Frontal cortex (tissue), 4 donors: ENCODE results near the gene SHC2. TPM values are rescaled to one million over a fixed set of nuclear protein-coding genes. Genes with fewer than 3 reads are reported as not detected.

Experiments used
- DNase-seq, 2 donors: peaks; one replicate each; pipeline ENCODE4 v3.0.0; 2012; ENCODE audit warnings: low spot score in 2 of 2
- FAIRE-seq: peaks from 2 replicates; lab custom pipeline; 2012; peaks lifted over from hg19 to GRCh38; lab: Jason Lieb, UNC
- total RNA-seq: library from RNA; depleted of rRNA; stranded (reverse); fragments of >200 nt; gene quantifications from one replicate; pipeline ENCODE4 v1.2.3, GENCODE V29; 2014
- donor health status: control.
- donor health status: control.
- donor health status: control.

Gene SHC2
- total RNA-seq, 1 donor from 2014 or later = 9.8 TPM

DNA sequence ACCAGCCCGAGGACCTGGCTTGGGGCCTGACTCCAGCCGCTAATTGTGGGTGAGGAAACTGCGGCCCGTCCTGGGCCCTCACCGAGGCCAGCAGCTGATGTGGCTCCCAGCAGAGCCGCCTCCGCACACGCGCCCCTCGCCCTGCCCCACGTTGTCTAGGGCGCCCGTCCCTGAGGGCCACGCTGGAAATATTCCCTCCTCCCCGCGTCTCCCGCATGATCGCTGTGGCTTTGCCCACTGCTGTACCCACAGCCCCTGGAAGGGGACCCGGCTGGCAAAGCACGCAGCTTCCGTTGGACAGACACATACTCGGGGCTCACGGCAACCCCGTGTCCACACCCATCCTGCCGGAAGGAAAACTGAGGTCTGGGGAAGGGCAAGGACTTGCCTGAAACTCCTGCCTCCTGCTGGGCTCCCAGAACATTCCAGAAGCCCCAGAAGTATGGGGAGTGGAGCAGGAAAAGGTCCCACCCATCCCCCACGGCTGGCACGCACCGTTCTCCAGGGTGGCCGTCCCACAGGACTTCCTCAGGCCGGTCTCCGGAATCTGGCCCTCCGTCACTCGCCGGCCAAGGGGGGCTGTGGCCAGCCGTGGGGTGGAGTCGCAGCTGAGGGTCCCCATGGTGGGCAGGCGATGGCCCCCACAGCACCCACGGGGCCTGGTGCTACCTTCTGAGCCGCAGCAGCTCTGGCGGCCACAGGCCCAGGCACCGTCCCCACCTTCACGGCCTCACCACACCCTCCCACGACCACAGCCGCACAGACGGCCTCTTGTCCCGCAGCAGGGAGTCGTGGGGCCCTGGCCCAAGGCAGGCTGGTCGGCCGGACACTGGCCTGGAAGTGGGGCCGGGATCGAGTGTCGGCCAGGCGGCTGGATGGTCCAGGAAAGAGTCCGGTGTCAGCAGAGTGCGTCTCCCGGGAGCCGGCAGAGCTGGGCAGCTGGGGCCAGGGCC, 13.6 kb upstream of the SHC2 start:
- FAIRE-seq (no peak), DNase-seq (no peak)

DNA sequence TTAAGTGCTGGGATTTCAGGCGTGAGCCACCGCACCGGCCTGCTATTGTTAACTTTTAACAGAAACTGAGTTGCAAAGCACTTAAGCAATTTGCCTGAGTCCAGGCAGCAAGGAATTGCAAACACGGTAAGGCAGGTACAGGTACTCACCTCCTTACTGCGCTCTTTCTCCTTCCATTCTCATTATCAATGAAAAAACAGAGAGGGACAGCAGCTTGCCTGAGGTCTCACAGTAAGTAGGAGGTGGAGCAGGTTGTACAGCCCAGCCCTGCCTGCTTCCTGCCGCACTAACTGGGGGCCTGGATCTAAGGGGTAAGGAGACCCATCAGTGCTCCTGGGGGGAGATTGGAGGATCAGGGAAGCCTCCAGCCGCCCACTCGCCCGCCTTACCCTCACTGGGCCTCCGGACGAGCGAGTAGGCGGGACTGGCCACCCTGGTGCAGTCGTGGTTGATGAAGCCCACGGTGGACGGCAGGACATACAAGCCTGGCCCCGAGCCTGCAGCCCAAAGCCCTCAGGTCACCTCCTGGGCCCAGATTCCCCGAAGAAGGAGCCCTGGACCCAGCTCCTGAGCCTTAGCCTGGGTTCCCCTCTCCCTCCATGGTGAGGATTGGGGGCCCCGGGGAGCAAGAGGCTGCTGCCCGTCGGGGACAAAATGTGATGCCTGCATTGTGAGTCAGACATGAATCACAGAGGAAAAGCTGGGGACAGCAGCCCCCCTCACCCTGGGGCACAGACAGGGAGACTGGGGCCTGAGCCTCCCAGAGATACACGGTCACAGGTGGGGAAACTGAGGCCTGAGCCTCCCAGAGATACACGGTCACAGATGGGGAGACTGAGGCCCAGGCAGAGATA, 11.4 kb upstream of the SHC2 start:
- DNase-seq (no peak), FAIRE-seq (no peak)

DNA sequence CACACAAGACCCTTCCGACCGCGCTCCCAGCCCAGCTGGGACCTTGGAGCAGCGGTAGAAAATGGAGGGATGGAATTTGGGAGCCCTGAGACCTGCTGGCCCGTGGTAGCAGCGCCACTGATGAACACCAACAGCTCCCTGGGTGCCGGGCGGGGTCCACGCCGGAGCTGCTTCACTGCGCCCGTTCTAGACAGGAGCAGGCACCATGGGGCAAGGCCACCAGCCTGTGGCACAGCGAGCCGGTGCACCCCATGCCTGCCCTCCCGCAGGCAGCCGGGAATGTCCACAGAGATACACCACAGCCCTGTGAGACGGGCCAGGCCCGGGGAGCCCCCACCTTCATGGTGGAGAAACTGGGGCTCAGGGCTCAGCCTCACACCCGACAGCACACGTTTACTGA, 9.9 kb upstream of the SHC2 start:
- FAIRE-seq (no peak), DNase-seq (no peak)

DNA sequence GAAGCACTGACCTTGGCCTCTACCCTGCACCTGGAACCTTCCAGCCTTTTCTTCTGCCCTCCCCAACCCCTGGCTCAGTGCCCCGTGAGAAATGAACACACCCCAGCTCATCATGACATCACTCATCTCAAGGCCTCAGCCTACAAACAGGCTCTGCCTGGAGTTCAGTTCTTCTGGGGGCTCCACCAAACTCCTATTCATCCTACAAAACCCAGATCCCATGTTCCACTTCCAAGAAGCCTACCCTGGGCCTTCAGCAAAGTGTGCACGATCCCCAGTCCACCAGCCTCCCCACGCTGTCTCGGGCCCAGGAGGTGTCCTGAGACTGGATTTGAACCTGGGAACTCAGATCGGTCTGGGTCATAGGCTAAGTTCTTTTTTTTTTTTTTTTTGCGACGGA, 9.0 kb upstream of the SHC2 start:
- FAIRE-seq = no peak
- no peak for DNase-seq

DNA sequence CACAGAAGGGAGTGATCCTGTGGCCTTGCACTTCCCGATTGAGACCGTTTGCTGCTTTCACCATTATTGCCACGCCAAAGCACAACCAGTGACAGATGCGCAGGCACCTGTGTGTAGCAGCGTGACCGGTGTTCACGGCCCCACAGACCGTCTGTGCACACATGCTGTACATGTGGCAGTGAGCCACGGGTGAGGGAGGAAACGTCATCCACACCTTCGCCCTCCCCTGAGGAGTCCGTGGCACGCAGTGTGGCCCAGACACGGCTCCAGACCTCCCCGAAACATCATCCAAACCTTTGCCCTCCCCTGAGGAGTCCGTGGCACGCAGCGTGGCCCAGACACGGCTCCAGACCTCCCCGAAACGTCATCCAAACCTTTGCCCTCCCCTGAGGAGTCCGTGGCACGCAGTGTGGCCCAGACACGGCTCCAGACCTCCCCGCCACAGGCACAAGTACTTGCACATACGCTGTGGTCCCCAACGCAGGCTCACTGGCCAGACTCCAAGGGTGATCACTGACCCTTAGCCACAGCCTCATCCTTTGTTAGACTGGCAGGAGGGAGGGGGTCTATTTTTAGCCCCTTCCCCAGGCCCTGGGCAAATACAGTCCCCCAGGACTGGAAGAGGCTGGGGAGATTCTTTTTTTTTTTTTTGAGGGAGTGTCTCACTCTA, 7.9 kb upstream of the SHC2 start:
- DNase-seq = no peak
- no peak for FAIRE-seq

DNA sequence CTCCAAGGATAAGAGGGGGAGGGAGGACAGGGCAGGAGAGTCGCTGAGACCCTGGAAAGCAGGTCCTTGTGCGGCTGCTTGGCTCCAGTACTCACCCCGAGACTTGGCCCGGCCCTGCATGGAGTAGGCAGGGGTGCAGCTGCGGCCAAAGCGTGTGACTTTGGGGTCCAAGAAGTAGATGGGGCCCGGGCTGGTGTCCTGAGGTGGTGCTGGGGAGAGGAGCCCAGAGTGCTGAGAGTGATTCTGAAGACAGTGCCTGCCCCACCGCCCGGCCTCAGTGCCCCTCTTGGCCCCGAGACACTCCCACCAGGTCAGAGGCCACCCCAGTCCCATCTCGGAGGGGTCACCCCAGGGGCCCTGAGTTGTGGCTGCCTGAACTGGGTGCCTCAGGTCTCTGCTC, 6.7 kb upstream of the SHC2 start:
- FAIRE-seq = no peak
- no peak for DNase-seq

DNA sequence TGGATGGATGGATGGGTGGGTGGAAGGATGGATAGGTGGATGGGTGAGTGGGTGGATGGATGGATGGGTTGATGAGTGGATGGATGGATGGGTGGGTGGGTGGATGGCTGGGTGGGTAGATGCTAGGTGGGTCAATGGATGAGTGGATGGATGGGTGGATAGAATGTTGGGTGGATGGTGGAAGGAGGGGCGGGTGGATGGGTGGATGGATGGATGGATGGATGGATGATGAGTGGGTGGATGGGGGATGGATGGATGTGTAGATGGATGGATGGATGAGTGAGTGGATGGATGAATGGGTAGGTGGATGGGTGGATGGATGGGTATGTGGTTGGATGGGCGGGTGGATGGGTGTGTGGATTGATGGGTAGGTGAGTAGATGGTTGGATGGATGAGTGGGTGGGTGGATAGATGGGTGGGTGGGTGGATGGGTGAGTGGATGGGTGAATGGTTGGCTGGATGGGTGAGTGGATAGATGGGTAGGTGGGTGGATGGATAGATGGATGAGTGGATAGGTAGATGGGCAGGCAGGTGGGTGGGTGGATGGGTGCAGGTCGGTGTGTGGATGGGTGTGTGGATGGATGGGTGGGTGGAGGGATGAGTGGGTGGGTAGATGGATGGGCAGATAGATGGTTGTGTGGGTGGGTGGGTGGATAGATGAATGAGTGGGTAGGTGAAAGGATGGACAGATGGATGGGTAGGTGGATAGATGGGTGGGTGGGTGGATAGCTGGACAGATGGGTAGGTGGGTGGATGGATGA, 4.4 kb upstream of the SHC2 start:
- DNase-seq (no peak), FAIRE-seq (no peak)

DNA sequence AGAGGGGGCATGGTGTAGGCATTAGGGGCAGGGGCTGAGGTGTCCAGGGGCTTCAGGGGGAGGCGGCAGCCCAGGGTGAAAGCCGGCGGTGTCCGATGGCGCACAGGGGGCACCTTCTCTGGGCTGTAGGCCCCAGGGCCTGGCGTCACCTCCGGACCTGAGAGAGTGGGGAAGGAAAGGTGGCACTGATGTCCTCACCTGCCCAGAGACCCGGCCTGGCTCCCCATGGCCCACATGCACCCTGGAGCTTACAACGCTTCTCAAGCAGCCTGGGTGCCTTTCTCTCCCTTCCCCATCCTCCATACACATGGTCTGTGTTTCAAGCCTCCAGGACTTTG, 3.3 kb upstream of the SHC2 start:
- FAIRE-seq = no peak
- no peak for DNase-seq

DNA sequence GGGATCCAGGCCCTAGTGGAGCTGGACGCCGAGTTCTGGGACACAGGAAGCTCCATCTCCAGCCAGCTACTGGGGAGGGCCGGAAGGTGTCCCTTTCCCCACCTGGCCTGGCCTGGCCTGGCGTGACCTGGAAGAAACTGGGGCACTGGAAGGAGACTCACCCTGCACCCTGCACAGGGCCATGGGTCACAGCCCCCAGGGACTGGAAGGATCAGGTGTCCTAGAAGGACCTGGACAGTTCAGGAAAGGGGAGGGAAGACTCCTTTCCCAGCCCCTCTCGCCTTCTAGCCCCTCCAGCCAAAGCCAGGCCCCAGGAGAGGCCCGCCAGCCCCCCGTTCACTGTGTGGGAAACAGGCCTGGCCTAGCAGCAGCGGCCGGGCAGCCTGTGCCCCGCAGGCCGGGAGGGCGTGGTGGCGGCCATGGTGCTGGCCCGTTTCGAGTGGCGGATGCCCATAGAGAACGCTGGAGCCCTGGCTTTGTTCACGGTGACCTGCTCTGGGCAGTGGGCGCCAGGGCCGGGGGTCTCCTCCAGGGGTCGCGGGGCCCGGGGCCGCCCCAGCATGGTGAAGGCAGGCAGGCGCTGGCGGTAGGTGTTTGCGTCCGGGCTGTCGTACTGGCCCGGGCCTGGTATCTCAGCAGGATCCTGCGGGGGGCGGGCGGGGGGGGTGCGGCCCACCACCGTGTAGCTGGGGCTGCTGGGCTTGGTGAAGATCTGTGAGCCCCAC, 2.8 kb upstream of the SHC2 start:
- DNase-seq (no peak), FAIRE-seq (no peak)

DNA sequence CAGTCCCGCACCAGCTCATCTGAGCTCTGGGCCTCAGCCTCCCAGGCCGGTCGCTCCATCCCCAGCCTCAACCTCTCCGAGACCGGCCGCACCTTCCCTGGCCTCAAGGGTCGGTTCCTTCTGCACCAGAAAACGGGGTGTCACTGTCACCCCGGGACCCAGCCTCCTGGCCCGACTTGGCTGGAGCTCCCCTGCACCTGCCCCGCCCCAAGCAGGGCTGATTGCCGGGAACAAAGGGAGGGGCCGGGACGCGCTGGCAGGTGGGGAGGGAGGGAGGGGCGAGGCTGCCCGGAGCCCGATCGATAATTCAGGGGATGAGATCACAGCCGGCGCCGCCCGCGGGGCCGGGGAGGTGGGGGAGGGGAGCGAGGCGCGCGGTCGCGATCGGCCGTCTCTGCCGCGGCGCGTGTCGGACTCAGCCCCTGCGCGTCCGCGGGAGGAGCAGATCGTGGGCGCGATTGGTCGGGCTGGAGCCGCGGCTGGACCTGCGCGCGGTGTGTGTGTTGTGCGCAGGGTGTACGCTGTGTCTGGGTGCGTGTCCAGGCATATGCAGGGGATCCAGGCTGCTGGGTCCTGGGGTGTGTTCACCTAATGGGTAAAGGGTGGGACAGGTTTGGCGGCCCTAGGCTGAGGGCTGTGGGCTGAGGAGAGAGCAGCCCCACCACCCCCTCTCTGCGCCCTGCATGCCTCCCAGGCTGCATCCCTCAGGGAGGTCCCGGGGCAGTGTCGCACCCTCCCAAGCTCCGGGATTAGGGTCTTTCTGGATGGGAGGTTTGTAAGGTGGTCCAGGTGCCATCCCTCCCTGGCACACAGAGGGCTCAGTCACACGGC, 1.1 kb upstream of the SHC2 start:
- FAIRE-seq (no peak), DNase-seq (peak; percentile 70 to 77)

DNA sequence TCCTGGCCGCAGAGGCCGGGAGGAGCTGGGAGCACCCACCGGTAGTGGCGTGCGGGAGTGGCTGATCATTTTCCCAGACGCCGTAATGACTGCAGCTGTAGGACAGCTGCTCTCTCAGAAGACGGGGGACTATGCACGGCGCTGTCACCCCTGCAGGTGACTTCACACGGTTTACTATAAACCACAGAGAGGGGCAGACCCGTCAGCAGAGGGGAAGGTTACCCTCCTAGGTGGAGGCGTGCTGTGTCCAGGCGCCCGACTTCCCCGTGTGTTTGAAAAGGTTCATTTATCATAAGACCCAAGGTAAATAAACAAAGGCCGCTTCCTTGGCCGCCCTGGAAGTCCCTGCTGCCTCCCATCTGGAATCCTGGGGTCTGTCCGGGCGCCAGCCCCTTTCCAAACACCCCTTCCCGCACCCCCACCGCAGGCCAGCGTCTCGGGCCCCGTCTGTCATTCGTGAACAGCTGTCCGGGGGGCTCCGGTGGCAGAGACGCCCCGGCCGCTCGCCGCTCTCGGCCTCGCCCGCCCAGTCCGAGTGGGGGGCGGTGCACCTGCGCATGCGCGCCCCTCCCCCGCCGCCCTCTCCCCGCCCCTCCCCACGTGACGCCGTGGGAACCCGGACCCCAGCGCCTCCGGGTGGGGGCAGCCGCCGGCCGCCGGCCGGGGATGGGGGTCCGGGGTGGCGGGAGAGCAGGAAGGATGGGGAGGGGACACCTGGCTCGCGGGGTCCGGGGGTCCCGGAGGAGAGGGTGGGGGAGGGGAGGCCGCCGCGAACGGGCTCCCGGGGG, 915 bp downstream of the SHC2 start:
- DNase-seq = peak; percentile 96 to 98

DNA sequence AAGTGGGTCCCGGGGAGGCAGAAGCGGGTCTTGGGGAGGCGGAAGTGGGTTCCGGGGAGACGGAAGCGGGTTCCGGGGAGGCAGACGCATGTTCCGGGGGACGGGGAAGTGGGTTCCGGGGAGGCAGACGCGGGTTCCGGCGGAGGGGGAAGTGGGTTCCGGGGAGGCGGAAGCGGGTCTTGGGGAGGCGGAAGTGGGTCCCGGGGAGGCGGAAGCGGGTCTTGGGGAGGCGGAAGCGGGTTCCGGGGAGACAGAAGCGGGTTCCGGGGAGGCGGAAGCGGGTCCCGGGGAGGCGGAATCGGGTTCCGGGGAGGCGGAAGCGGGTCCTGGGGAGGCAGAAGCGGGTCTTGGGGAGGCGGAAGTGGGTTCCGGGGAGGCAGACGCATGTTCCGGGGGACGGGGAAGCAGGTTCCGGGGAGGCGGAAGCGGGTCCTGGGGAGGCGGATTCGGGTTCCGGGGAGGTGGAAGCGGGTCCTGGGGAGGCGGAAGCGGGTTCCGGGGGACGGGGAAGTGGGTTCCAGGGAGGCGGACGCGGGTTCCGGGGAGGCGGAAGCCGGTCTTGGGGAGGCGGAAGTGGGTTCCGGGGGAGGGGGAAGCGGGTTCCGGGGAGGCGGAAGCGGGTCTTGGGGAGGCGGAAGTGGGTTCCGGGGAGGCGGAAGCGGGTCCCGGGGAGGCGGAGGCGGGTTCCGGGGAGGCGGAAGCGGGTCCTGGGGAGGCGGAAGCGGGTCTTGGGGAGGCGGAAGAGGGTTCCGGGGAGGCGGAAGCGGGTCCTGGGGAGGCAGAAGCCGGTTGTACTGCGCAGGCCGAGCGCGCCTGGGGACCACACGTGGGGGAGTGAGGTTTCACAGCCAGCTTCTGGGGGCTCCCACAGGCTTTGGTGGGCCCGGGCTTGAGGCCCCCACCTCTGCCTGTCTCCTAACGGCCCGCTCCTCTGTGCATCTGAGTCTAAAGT, 2.5 kb downstream of the SHC2 start:
- DNase-seq (no peak), FAIRE-seq (no peak)

More for the DNA sequence above, 915 bp downstream of the SHC2 start:
- no peak for FAIRE-seq

DNA sequence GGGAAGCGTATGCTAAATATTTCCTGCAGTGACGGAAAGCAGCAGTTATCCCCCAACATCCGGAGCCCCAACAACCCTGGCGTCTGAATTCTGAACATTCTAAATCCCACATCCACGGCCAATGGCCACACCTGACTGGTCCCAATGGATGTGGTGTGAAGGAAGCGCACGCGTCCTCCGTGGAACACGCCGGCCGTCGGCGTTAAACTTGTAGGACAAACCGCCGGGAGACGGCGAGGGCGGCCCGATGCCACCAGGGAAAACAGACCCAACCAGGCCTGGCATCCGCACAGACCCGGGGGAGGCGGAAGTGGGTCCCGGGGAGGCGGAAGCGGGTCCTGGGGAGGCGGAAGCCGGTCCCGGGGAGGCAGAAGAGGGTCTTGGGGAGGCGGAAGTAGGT, 3.2 kb downstream of the SHC2 start:
- DNase-seq = no peak
- FAIRE-seq = no peak

DNA sequence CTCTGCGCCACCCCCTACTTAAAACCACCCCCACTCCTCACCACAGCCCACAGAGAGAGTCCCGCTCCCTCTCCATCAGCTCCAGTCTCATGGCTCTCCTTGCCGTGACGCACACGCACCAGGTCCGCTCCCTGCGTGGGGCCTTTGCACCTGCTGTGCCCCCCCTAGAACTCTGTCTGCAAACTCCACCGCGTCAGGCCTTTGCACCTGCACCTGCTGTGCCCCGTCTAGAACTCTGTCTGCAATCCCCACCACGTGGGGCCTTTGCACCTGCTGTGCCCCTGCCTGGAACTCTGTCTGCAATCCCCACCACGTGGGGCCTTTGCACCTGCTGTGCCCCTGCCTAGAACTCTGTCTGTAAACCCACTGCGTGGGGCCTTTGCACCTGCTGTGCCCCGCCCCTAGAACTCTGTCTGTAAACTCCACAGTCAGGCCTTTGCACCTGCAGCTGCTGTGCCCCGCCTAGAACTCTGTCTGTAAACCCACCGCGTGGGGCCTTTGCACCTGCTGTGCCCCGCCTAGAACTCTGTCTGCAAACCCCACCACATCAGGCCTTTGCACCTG, 4.2 kb downstream of the SHC2 start:
- no peak for DNase-seq
- no peak for FAIRE-seq

DNA sequence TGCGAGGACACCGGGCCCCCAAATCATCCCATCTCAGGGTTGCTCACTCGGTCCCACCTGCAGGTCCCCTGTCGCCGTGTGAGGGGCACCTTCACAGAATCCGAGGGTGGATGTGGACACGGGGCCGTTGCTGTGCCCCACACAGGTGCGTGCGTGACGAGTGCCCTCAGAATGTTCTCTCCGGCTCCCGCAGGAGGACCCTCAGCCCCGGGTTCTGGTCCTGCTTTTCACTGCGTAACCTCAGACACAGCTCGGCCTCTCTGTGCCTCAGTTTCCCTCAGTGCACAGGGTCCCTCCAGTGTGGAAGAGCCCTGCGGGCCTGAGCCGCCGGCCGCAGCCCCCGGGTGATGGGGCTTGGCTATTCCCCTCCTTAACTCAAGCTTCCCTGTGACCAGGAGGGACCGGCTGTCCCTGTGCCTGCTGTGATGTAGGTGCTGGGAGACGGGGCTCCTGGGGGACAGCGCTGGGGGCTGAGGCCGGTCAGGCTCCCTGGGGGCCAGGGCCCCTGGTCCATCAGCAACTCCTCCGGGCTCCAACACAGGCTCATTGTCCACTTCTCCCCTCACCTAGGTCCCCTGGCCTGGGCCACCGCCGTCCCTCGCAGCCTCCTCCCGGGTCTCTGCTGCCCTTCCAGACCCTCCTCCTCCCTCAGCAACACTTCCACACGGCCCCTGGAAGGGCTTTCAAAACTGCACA, 4.8 kb downstream of the SHC2 start:
- FAIRE-seq = no peak

More for the DNA sequence above, 4.8 kb downstream of the SHC2 start:
- DNase-seq = no peak
